Measurements from ENCODE around the gene GALC. TPM values are rescaled to one million over a fixed set of nuclear protein-coding genes. Genes with fewer than 3 reads are reported as not detected.
"Not testable (repeated sequence)": the region's sequence is repeated elsewhere in the genome, so short reads cannot be mapped to it uniquely, and the experiment has no call there.

GALC gene
- total RNA-seq, 1 experiment from 2014 or later = 0.18 TPM

- no TSS peak for BruUV-seq (replicated peaks)
Measured at GRCh38 chr14:88025313-88025712, 32.3 kb upstream of the GALC start.

DNA sequence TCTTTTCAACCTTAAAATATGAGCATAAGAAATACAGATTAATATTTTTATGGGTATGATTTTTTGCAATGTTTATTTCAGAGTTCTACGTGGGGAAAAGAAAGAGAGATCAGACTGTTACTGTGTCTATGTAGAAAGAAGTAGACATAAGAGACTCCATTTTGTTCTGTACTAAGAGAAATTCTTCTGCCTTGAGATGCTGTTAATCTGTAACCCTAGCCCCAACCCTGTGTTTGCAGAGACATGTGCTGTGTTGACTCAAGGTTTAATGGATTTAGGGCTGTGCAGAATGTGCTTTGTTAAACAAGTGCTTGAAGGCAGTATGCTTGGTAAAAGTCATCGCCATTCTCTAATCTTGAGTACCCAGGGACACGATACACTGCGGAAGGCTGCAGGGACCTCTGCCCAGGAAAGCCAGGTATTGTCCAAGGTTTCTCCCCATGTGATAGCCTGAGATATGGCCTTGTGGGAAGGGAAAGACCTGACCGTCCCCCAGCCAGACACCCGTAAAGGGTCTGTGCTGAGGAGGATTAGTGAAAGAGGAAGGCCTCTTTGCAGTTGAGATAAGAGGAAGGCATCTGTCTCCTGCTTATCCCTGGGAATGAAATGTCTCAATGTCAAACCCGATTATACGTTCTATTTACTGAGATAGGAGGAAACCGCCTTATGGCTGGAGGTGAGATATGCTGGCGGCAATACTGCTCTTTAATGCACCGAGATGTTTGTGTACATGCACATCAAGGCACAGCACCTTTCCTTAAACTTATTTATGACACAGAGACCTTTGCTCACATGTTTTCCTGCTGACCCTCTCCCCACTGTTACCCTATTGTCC is 31.5 kb upstream of the GALC start:
- H3K9me3 ChIP-seq (ENCODE audit: low read length); H3K27ac ChIP-seq (ENCODE audit: low read length); H3K4me3 ChIP-seq (ENCODE audit: low read length); intact Hi-C loops (cut with micrococcal nuclease); H3K9ac ChIP-seq (ENCODE audit: low read length); H2AFZ ChIP-seq (ENCODE audit: low read length); BruUV-seq (replicated peaks); ATAC-seq; H3F3A ChIP-seq (ENCODE audit: low read length, unreplicated experiment); H3K4me2 ChIP-seq (ENCODE audit: low read length); H3K79me2 ChIP-seq (ENCODE audit: low read length); DNase-seq; H3K27me3 ChIP-seq (ENCODE audit: low read length); CTCF ChIA-PET; H3K4me1 ChIP-seq (ENCODE audit: insufficient read depth, low read length); H3K9me2 ChIP-seq (replicated peaks; ENCODE audit: low read length); POLR2A ChIA-PET (ENCODE audit: unreplicated experiment); H4K20me1 ChIP-seq (ENCODE audit: low read length); H3K36me3 ChIP-seq (ENCODE audit: low read depth, low read length): not testable (repeated sequence)

More at GRCh38 chr14:88025313-88025712, 32.3 kb upstream of the GALC start:
- Histone ChIP-seq H3K27ac (ENCODE audit: low read length) (no peak overlapping the region), H3K4me3 (ENCODE audit: low read length) (no peak overlapping the region), H3K9me2 (replicated peaks; ENCODE audit: low read length) (no peaks in the 10 kb centered on the region), H3K79me2 (ENCODE audit: low read length) (no peaks in the 10 kb centered on the region), H3K9me3 (ENCODE audit: low read length) (no peaks in the 10 kb centered on the region), H3K4me1 (ENCODE audit: insufficient read depth, low read length) (peaks cover 7% of the 10 kb centered on the region; the same call in 1 of the 2 replicates), H4K20me1 (ENCODE audit: low read length) (no peaks in the 10 kb centered on the region), H3K4me2 (ENCODE audit: low read length) (no peak overlapping the region), H3K36me3 (ENCODE audit: low read depth, low read length) (no peaks in the 10 kb centered on the region), H2AFZ (ENCODE audit: low read length) (no peak overlapping the region), H3F3A (ENCODE audit: low read length, unreplicated experiment) (no peaks in the 10 kb centered on the region), H3K9ac (ENCODE audit: low read length) (no peak overlapping the region), H3K27me3 (ENCODE audit: low read length) (no peaks in the 10 kb centered on the region)
- ChIA-PET POLR2A (ENCODE audit: unreplicated experiment) (no interaction called here), CTCF (interaction anchor here (0.6 kb wide), 1 partner anchor 412 kb away, joined by 3 read pairs; no protein-coding TSS in a partner anchor)
- DNase-seq (no peak), ATAC-seq (no peak)
- no peak for TF ChIP-seq CTCF (conservative IDR thresholded peaks at IDR 0.05; ENCODE audit: low read depth, low read length)
- TF ChIP-seq EZH2 (IDR thresholded peaks at IDR 0.05; ENCODE audit: low read length, unreplicated experiment) = no peak
- no peak for TF ChIP-seq EZH2phosphoT487 (IDR thresholded peaks at IDR 0.05; ENCODE audit: borderline replicate concordance, low read length)
- intact Hi-C loops (cut with micrococcal nuclease) = no loop called here

DNA sequence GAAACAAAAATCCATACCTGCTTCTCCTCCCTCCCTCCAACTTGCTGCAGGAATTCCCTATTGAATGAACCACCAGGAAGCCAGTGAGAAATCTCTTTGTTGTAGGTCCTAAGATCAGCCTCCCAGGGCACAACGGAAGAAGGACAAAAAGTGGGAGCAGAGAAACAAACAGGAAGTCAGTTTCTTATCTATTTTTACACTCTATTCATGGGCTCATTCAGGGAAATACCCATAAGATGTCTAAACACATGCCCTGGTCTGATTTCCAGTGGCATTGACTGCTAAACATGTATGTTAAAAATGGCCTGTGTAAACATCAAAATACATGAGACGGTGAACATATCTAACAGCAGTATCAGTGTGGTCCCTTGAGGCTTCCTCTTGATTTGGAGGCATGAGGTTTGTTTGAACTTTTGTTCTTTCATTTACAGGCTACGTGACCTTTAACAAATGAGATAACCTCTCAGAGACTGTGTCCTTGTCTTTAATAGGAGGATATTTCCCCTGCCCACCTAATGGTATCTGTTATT is 30.7 kb upstream of the GALC start:
- TF ChIP-seq CTCF (conservative IDR thresholded peaks at IDR 0.05; ENCODE audit: low read depth, low read length) (no peak), EZH2 (IDR thresholded peaks at IDR 0.05; ENCODE audit: low read length, unreplicated experiment) (no peak), EZH2phosphoT487 (IDR thresholded peaks at IDR 0.05; ENCODE audit: borderline replicate concordance, low read length) (no peak)
- H2AFZ ChIP-seq (ENCODE audit: low read length) = no peak overlapping the region
- no peaks in the 10 kb centered on the region for H3F3A ChIP-seq (ENCODE audit: low read length, unreplicated experiment)
- ChIA-PET POLR2A (ENCODE audit: unreplicated experiment) (no interaction called here), CTCF (no interaction called here)
- no peaks in the 10 kb centered on the region for H3K36me3 ChIP-seq (ENCODE audit: low read depth, low read length)
- H3K4me1 ChIP-seq (ENCODE audit: insufficient read depth, low read length) = no peaks in the 10 kb centered on the region
- ATAC-seq (no peak), DNase-seq (no peak)
- BruUV-seq (replicated peaks) = no TSS peak
- no peaks in the 10 kb centered on the region for H4K20me1 ChIP-seq (ENCODE audit: low read length)
- H3K4me2 ChIP-seq (ENCODE audit: low read length) = no peak overlapping the region
- H3K27ac ChIP-seq (ENCODE audit: low read length) = no peak overlapping the region
- H3K4me3 ChIP-seq (ENCODE audit: low read length) = no peak overlapping the region
- H3K9me2 ChIP-seq (replicated peaks; ENCODE audit: low read length) = no peaks in the 10 kb centered on the region
- H3K79me2 ChIP-seq (ENCODE audit: low read length) = no peaks in the 10 kb centered on the region
- H3K27me3 ChIP-seq (ENCODE audit: low read length) = no peaks in the 10 kb centered on the region
- intact Hi-C loops (cut with micrococcal nuclease) = no loop called here
- H3K9me3 ChIP-seq (ENCODE audit: low read length) = no peaks in the 10 kb centered on the region
- no peak overlapping the region for H3K9ac ChIP-seq (ENCODE audit: low read length)

Measured in PC-3 (cell line).